Ramos (cell line): Measurements from ENCODE around the gene MAP3K13.

Experiments used
- in situ Hi-C: fragments of 300-500 bp; cut with MboI; formaldehyde crosslinking; loops from one replicate; pipeline ENCODE4 v1.14.3; 2022; ENCODE audit warnings: low sequenced_read_pairs; ENCODE audit not compliant: unreplicated experiment

Gene MAP3K13

DNA sequence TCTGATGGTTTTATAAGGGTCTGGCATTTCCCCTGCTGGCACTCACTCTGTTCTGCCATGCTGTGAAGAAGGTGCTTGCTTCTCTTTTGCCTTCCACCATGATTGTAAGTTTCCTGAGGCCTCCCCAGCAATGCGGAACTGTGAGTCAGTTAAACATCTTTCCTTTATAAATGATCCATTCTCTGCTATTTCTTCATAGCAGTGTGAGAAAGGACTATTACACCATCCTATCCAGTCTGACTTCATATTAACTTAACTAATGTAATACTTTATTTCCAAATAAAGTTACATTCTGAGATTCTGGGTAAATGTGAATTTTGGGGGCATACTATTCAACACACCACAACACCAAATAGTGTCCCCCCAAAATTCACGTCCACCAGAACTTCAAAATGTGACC, 22.2 kb upstream of the MAP3K13 start:
- in situ Hi-C loops: no loop called here

DNA sequence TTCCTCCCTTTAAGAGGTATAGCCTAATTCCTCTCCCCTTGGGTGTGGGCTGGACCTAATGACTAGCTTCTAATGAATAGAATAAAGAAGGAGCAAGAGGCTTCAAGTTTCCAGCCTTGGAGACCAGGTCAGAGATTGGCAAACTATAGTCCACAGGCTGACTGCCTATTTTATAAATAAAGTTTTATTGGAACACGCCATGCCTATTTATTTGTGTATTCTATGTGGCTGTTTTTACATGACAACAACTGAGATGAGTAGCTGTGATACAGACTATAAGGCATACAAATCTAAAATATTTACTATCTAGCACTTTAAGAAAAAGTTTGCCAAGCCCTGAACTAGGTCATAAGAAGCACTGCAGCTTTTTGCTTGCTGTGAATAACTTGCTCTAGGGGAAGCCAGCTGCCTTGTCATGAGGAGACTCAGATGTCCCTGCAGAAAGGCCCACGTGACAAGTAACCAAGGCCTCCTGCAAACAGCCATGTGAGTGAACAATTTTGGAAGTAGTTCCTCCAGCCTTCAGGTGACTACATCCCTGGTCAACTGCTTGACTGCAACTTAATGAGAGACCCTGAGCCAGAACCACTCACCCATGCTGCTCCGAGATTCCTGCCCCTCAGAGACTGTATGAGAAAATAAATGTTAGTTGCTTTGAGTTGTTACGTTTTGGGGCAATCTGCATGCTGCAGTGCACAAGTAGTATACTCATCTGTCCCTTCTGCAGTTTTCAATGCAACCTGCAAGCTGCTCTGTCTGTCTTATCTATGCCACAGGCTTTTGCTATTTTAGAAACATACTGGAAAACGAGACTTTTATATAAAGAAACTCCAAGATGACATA, 21.1 kb upstream of the MAP3K13 start:
- in situ Hi-C loops: no loop called here

DNA sequence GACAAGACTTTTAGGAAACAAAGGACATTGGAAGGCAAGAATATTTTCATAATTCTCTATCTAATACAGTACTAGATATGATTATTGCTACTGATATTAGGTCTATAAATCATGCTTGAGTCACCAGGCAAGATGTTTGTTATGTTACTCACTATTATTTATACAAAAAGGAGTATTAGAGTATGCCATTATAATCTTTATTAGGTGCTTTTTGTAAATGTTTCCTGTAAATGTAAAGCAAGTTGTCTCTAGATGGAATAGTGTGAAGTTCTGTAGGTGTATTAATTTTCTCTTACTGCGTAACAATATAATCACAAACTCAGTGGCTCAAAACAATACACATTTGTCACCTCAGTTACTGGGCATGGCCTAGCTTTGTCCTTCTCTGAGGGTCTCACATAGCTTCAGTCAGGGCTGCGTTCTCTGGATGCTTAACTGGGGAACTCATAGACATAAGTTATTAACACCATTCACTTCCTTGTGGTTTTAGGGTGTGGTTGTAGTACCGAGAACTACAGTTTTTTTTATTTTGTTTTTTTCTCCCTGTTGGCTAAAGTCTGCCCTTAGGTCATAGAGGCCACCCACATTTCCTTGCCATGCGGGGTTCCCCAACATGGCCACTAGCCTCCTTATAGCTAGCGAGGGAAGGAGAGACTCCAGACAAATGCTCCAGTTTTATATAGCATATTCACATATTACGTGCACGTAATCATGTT, 20.3 kb upstream of the MAP3K13 start:
- in situ Hi-C loops: no loop called here

DNA sequence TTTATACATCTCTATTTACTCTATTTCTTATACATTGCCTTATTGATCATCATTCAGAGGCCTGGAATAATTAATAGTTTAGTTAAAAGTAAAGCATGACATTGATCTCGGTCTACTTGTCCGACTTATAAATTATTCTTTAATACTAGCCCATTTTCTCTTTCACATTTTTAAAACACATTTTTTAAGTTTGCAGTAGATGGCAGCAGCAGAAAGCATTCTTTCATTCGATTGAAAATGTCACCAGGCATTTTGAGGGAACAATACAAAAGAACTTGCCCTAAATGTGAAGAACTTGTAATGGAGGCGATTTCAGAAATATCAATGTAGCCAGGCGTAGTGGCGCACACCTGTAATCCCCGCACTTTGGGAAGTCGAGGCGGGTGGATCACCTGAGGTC, 15.5 kb upstream of the MAP3K13 start:
- in situ Hi-C loops: no loop called here

DNA sequence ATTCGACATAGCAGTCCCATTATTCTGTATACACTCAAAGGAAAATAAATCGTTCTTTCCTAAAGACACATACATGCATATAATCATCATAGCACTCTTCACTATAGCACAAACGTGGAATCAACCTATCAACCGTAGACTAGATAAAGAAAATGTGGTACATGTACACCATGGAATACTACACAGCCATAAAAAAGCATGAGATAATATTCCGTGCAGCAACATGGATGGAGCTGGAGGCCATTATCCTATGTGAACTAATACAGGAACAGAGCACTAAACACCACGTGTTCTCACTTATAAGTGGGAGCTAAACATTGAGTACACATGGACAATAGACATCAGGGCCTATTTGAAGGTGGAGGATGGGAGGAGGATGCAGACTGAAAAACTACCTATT, 12.1 kb upstream of the MAP3K13 start:
- in situ Hi-C loops: loop anchor here (25.0 kb wide), 1 partner anchor 211 kb away; the partner anchor contains the start of gene LIPH

DNA sequence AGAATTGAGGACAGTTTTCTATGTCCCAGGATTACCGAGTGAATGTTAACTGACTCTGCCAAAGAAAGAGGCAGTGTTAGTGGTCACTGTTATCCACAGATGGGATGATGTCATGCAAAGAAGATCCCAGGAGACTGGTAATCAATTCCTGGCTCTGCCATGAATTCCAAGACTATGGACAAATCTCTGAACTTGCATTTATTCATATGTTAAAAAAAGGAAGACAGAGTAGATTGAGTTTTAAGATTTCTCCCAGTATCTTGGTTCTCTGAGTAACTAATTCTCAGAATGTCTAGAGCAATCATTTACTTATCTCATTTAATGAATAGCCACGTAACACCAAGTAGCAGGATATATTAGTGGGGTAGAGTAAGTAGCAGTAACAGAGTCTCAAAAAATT, 11.5 kb upstream of the MAP3K13 start:
- in situ Hi-C loops: loop anchor here (25.0 kb wide), 1 partner anchor 211 kb away; the partner anchor contains the start of gene LIPH

DNA sequence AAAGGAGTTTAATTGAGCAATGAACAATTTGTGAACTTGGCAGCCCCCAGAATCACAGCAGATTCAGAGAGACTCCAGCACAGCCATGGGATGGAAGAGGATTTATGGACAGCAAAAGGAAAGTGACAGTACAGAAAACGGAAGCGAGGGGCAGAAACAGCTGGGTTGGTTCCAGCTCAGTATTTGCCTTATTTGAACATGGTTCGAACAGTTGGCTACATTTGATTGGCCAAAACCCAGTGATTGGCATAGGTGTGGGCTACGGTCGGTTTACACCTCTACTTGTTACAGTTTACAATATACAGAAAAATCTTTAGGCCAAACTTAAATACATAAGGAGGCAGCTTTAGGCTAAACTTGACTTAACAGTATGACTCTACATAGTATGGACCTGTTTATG, 9.7 kb upstream of the MAP3K13 start:
- in situ Hi-C loops: loop anchor here (25.0 kb wide), 1 partner anchor 209 kb away; the partner anchor contains the start of gene LIPH

DNA sequence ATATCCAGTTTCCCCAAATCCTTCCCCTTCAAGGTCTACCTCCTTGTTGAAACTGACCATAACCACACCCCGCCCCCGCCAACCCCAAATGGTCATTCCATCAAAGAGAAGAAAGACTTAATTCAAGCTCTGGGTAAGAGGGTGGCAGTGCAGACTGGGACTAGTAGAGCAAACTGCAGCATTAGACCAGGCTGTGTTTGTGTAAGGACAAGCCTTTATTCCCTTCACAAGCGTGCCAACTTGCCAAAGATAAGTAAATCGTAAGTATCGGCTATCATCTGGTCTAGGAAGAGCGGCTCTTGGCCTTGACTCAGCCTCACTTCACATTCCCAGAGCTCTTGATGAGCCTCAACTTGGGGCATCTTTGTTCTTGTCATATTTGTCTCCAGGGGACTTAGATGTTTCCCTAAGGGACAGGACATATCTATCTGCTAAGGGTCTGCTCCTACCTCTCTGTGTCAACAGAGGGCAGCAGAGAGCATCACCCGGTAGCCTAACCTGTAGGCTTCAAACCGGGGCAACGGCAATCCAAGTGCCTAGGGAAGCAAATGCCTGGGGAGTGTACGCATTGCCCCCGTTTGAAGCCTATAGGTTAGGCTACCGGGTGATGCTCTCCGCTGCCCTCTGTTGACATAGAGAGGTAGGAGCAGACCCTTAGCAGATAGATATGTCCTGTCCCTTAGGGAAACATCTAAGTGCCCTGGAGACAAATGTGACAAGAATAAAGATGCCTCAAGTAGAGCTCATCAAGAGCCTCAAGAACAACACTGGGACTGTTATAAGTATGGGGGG, 8.9 kb upstream of the MAP3K13 start:
- in situ Hi-C loops: loop anchor here (25.0 kb wide), 1 partner anchor 208 kb away; the partner anchor contains the start of gene LIPH

DNA sequence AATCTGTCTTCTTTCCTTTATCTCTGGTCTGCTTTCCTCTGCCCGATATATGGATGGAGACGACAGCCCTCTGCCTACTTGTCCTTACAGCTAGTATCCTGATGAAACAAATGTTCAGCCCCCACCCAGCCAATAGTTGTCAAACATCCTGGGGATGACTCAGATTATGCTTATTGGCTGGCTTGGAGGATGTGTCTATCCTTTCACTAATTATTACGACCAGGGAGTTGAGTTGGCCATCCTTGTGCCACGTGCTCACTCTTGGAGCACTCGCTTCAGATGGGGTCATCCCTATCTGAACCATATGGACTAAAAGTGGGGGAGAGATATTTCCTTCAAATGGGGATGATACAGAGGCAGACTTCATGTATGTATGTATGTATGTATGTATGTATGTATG, 6.4 kb upstream of the MAP3K13 start:
- in situ Hi-C loops: loop anchor here (25.0 kb wide), 1 partner anchor 206 kb away; the partner anchor contains the start of gene LIPH

DNA sequence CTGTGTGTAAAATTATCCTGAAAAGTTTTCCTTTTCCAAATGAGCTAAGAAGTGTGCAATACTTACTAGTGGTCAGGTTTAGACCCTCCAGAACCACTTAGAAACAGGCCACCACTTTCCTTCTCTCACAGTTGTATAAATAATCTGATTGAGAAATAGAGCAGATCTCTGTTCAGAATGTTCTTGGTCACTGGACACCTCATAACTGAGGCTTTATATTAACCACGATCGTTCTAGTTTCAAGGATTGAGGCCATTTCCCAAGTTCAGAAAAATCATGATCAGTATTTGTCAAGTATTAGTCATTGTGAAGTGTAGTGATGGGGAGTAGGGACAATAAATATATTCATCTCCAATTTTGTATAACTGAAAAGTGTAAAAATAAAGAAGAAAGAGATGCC, 1.0 kb upstream of the MAP3K13 start:
- in situ Hi-C loops: loop anchor here (25.0 kb wide), 1 partner anchor 200 kb away; the partner anchor contains the start of gene LIPH

DNA sequence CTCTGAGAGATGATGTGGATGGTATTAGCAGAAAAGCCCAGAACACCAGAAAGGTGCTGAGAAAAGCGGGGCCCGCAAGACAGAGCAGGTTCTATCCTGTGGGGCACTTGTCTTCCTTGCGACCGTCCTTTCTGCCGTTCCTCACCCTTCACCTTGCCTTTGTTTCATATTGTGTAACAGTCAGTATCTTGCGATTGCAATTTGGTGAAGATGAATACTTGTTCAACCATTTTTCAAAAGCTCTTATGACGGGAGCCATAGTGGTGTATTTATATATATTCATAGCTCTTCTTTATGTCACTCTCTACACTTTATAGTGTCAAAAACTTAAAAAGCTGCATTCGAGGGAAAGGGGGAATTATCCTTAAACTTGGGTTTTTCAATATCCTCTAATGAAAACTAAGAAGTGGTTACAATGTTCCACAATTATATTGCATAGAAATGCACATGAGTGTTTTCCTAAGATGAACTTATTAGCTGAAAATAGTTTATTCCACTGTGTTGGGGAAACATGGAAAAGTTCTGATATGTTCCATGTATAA, 797 bp downstream of the MAP3K13 start:
- in situ Hi-C loops: loop anchor here (25.0 kb wide), 1 partner anchor 199 kb away; the partner anchor contains the start of gene LIPH

DNA sequence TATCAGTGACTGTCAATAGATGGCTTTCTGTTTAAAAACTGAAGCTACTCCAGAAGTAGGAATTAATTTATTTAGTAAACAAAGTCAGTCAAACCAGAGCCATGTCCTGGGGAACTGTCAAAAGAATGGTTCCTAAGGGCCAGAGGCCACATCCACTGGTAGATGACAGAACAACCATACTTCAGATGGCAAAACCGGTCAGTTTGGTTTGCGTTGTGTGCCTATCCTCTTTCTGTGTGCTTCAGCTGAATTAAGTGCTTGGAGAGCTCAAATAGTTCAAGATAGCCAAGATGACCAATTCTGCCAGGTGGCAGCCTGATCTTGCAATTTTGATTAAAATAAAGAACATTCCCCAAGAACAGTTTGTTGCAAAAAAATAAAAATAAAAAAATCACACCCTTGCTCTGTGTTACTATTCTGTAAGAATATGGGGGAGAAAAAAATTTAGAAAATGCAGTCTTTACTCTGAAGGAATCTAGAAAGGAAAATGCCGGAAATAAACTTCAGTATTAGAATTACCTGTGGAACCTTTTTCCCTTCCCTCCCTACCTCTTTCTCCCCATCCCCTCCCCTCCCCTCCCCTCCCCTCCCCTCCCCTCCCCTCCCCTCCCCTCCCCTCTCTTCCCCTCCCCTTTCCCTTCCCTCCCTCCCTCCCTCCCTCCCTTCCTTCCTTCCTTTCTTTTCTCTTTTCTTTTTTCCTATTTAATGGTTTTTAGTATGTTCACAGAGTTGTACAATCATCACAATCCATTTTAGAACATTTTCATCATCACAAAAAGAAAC, 2.5 kb downstream of the MAP3K13 start:
- in situ Hi-C loops: loop anchor here (25.0 kb wide), 1 partner anchor 197 kb away; the partner anchor contains the start of gene LIPH

DNA sequence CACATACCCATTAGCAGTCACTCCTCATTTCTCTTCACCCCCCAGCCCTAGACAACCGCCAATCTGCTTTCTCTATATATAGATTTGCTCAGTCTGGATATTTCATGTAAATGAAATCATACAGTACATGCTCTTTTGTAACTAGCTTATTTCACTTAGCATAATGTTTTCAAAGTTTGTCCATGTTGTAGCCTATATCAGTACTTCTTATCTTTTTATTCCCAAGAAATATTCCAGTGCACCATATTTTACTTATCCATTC, 3.1 kb downstream of the MAP3K13 start:
- in situ Hi-C loops: loop anchor here (25.0 kb wide), 1 partner anchor 196 kb away; the partner anchor contains the start of gene LIPH

DNA sequence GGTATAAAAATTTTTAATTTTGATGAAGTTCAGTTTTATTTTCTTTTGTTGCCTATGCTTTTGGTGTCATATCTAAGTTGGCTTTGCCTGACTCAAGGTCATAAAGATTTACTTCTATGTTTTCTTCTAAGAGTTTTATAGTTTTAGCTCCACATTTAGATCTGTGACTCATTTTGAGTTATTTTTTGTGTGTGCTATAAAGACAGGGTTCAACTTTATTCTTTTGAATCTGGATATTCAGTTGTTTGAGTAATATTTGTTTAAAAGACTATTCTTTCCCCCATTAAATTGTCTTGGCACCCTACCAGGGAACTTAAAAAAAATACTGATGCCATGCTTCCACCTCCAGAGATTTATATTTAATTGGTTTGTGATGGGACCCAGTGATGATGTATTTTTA, 4.0 kb downstream of the MAP3K13 start:
- in situ Hi-C loops: loop anchor here (25.0 kb wide), 1 partner anchor 195 kb away; the partner anchor contains the start of gene LIPH

DNA sequence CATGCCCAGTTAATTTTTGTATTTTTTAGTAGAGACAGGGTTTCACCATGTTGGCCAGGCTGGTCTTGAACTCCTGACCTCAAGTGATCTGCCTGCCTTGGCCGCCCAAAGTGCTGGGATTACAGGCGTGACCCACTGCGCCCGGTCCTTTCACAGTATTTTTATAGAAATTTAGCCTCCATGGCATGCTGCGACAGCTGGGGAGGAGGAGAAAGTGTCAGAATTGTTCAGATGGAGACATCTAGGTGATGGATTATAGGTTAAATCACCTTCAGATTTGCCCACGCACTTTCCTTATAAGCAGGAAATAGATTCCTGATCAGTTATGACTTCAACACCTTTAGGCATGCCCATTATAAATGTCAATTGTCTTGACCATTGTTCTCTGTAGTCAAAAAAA, 7.4 kb downstream of the MAP3K13 start:
- in situ Hi-C loops: loop anchor here (25.0 kb wide), 1 partner anchor 192 kb away; the partner anchor contains the start of gene LIPH

DNA sequence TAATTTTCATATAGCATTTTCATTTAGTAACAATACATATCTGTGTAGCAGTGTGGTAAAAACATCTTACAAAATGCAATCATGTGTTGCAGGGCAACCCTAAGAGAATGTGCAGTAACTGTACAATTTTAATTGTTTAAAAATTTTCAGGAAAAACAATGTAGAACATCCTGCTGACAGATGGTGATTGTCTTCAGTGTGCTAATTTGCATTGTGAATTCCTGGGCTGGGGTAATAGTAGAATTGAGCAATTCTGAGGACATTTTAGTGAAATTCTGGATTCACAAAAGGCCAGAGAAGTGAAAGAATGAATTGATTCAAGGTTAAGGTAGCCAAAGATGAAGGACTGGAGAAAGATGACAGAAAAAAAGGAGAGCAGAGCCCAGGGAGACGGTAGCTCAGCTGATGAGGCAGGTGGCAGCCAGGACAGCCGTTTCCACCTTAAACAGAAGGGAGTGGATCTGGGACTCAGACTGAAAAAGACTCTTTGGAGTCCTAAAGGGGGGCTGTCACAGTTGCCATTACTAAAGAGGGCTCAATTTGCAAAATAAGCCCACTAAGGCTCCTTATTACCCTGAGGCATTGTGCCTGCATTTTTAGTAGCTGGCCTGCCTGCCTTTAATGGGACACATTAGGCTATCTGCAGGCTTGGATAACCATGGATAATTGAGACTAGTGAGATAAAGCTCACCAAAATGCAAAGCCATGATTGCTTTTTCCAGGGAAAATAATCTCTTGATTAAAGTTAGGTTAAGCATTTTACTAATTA, 8.6 kb downstream of the MAP3K13 start:
- in situ Hi-C loops: loop anchor here (25.0 kb wide), 1 partner anchor 191 kb away; the partner anchor contains the start of gene LIPH

DNA sequence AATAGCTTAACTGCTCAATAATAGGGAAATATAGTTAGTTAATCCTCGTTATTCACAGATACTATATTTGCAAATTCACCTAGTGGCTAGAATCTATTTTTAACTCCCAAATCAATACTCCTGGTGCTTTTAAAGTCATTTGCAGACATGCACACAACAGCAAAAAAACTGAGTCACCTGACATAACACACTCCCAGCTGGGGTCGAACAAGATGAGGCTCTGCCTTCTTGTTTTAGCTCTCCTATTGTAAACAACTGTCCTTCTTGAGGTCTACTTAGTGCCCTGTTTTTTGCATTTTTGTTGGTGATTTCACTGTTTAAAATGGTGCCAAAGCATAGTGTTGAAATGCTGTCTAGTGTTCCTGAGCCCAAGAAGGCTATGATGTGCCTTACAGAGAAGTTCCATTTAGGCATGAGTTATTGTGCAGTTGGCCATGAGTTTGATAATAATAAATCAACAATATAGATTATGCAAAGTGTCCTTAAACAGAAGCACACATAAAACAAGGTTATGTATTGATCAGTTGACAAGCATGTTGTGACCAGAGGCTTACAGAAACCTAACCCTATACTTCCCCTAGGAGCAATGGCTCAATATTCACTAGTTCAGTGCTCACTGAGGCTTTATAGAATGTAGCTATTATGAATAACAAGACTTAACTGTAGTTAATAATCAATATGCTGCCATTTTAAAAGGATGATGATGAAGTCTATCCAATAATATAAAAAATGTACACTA, 18.6 kb downstream of the MAP3K13 start:
- in situ Hi-C loops: no loop called here

DNA sequence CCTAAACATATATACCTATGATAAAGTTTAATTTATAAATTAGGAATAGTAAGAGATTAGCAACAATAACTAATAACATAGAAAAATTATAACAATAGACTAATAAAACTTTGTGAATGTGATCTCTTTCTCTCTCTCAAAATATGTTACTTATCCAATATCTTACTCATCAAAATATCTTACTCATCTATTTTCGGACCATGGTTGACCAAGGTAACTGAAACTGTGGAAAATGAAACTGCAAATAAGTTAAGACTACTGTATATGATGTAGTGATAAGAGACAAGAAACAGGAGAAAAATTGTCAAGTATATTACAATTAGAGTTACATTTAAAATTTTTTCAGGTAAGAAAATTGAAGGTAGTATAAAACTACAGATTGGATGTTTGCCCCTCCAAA, 19.2 kb downstream of the MAP3K13 start:
- in situ Hi-C loops: no loop called here
